NCI-H1694 (cell line): ENCODE results near the gene TDRD10.
A peak's percentile ranks its signal among the peaks of the same experiment; 100 is the strongest.
"Not testable (repeated sequence)": the region's sequence is repeated elsewhere in the genome, so short reads cannot be mapped to it uniquely, and the experiment has no call there.

Experiments used
- DNase-seq: peaks from one replicate; lab custom pipeline; 2025; lab: John Stamatoyannopoulos, UW

The TDRD10 gene

DNA sequence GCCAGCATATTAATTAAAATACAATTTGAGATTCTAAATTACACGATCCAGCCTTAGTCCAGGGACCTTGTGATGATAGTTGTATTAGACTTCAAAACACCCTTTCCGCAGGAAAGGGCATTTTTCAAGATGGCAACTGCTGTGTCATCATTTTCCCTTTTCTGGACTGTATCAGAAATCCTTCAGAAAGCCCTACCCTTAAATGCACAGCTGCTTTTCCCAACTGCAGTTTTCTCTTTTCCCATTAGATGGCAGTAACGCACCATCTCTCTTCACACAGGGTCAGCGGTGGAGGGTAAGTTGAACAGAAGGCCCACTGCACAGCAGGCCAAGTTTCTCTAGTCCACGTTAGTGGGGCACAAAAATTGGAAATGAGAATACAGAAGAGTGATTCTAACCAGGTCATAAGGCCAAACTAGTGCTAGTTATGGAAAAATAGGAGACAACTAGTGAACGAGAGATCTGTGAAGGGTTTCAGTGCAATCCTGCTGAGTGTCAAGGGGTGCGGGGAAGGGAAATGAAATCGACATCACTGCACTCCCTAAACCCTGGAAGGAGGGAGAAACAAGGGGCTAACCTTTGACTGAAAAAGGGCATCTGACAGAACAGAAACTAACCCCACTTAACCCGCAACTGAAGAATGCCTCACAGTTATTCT, 22.1 kb upstream of the TDRD10 start:
- DNase-seq, result peak; percentile 99

DNA sequence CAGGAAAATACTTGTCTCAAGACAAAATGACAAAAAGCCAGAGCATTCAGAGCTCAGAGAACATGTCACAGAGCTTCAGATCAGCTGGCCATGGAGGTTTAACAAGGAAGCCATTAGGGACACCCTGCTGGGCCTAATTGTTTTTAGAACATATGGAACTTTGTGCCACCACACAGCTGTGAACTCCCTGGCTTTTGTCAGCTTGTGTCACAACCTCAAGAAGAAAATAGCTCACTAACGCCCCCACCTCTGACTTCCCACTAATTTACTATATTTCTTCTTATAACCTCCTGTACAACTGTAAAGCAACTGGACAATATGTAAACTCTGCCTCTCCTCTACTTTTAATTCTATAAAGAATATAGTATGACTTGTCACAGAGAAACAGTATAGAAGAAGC, 21.0 kb upstream of the TDRD10 start:
- peak; percentile 99 for DNase-seq

DNA sequence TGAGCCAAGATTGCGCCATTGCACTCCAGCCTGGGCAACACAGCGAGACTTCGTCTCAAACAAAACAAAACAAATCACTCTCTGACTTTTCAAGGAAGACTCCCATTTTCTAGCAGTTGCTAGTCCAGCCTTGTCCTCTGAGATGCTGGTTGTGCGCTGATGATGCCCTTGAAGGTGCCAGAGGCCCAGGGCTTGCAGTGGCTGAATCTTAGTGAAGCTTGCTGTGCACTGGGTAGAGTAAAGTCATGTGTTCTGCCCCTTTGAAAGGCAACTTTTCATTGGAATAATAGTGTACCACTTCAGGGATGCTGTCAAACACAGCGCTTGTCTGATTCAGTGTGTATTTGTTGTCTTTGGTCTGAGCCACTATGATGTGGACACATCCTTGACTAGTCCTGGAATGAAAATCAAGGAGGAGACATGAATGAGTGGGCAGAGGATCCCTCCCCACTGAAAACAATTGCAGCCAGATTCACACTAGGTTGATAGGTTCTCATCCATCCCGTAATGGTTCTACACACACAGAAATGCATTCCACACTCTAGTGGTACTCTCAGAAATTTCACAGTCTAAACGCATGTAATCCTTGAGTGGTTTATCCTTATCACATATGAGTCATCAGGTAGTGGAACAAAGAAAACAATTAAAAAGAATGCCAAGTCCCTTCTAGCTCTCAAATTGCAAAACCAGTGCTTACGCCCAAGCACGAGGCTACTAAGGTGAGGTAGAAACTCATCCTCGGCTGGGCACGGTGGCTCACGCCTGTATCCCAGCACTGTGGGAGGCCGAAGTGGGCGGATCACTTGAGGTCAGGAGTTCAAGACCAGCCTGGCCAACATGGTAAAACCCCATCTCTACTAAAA, 17.8 kb upstream of the TDRD10 start:
- DNase-seq, result no peak

DNA sequence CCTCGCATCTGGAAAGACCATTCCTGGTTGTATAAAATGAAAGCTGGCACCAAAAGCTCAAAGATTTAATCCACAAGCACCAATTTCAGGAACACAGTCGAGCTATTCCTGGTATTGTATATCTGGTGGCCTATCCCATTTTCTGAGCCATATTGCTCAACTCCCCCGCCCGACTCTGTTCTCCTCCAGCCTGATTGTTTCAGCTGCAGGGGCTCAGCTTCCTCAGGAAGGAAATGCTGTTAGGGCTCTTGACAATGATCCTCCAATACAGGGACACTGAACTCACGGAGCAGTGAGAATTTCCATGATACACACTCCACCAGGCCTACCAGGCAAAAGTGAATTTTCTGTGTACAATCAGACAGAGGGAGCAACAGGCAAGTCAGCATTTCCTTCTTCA, 16.9 kb upstream of the TDRD10 start:
- DNase-seq, result no peak

DNA sequence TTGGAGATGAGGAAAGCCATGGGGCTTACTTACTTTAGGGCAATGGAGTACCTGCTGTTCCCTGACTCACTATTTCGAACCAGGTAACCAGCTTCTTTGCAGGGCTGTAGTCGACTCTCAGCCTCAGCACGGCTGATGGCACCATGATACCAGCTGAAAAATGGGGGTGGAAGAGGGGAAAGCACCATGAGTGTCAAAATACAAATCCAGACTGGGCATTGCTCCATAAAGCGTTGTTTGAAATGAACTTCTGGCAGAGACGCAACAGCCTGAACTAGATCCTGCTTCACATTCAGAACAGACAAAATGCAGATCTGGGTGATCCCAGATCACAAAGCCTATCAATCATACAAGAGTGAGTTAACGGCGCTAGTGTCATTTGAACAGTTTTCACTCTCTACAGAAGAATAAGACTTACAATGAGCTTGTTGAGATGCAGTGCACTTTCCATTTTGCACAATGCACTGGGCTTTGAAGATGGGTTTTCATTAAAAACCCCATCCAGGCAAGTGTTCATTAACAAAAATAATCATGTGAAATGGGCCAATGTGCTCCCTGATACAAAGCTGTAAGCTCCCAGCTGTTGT, 16.0 kb upstream of the TDRD10 start:
- peak; percentile 31 for DNase-seq

DNA sequence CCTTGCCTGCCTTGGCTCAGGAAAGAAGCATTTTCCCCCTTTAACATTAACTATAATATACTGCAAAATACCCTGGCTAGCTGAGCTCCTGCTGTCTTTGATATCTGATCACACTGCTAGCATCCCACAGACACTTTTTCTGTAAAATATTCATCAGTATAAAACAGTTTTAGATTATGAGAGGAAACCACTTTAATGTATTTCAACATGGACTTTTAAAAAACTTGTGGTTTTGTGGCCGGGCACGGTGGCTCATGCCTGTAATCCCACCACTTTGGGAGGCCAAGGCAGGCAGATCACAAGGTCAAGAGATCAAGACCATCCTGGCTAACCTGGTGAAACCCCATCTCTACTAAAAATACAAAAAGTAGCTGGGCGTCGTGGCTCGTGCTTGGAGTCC, 15.3 kb upstream of the TDRD10 start:
- not testable (repeated sequence) for DNase-seq

DNA sequence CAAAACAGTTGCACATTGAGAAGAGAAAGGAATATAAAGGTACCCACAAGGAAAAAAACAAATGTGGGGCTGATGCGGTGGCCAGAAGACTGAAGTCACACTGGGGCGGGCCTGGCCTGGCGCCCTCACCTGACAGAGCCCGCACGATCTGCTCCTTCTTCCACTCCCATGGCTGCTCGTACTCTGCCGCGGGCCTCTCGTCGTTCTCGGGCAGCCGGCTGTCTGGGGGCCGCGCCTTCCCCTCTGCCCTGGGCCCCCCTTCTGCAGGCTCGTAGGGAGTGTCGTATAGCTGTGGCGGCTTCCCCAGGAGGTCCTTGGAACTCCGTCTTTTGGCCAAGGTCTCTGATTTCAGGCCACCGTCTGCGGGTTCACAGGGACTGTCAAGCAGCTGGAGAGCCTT, 13.1 kb upstream of the TDRD10 start:
- no peak for DNase-seq

DNA sequence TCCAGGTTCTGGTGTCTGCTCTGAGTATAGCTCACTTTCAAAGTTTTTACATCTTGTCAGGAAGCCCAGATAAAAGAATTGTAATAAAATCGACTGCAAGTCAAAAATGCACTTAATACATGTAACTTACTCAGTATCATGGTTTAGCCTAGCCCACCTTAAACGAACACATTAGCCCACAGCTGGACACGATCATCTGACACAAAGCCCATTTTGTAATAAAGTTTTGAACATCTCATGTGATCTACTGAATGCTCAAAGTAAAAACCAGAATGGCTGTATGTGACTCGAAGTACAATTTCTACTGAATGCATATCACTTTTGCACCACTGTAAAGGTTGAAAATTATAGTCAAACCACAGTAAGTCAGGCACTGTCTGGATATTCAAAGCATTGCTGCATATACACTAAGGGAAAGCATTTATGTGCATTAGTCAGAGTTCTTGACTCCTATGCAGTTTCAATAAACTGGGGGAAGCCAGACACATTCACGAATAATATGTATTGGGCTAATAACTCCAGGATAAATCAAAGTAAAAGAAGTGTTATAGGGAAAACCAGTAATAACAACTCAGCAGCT, 12.2 kb upstream of the TDRD10 start:
- DNase-seq, result no peak

DNA sequence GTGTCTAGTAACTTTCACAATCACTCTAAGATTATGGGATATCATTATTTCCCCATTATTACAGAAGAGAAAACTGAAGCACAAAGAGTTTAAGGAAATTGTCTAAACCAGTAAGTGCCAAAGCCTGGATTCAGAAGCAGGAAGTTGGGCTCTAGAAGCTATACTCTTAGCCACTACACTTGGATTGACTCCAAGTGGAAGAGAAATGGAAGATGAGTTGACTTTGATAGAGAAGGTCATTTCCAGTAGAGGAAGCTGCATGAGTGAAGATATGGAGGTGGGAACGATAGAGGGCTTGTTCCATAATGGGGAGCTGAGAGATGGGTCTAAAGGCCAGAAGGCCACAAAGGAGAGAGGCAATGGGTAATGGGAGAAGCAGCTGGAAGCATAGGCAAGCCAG, 11.7 kb upstream of the TDRD10 start:
- no peak for DNase-seq

DNA sequence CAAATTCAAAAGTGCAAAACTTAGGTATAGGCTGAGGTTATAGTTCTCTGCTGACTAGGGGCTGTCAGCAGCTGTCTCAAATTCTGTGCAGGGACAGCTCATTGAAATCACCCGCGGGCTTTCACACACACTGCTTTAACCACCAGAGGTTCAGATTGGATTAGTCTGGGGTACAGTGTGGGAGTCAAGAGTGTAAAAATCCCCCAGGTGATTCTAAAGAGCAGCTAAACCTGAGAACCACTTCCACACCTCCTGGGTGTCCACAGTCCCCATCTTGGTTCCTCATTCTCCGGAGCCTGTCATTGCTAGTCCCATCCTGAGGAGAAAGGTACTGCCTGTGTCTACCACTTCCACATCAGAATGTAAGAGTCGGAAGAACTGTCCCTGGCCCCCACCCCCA, 9.9 kb upstream of the TDRD10 start:
- DNase-seq, result no peak

DNA sequence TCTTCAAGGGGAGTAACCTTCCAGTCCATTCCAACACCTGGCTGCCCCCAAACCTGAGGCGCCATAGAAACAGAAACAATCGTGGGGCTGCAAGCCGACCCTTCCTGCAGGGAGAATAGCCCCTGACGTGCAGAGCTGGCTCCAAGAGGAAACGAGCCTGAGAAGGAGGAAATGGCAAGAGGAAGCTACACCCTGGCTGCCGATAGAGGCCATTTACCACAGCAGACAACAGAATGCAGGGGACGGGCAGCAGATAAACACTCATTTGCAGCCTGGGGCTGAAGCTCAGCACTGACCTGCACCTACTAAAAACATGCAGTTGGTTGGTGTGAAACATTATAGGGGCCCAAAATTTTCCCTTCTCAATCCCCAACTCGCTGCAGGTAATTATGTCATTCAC, 8.7 kb upstream of the TDRD10 start:
- no peak for DNase-seq

DNA sequence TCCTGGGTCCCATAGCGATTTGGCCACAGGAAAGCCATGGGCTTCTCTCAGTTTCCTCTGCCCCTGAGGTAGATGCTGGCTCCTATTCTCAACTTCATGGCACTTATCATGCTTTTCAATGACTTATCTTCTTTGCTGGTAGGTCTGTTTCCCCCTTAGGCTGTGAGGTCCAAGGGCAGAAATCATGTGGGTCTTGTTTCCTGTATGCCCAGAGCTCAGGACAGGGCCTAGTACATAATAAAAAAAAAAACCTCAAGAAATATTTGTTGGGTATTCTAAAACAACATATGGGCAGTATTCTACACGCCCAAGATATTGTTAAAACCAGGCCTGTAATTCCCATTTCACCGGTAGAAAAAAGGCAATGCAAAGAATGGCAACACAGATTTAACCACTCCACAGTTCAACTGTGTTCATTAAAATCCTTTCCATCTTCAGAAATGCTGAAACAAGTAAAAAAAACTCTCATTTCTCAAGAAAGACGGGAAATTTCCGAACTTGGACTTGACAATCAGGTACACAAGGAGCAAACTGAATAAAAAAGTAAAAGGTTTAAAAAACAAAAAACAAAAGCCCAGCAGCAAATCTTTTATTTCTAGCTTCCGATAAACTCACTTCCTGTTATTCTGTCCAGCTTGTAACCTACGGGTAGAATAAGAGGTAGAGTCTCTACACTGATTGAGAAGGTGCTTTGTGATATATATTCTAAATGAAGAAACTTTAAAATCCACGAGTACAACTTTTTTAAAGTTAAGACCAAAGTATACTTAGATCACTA, 6.3 kb upstream of the TDRD10 start:
- no peak for DNase-seq

DNA sequence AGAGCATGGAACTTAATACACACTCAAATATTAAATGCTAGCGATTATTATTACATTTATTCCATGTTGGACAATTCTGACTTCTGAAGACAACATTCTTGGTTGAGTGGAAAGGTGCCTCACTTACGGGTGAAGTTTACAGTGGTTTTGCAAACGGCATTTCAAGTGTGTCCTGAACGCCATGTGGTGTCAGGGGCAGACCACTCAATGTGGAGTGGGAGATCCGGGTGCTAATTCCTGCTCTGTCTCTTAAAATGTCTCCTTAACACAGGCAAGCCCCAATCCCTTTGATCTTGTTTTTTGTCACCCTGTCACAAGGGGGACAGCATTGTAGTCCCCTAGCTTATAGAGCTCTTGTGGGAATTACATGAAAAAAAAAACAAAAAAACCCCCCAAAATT, 5.6 kb upstream of the TDRD10 start:
- DNase-seq, result no peak

DNA sequence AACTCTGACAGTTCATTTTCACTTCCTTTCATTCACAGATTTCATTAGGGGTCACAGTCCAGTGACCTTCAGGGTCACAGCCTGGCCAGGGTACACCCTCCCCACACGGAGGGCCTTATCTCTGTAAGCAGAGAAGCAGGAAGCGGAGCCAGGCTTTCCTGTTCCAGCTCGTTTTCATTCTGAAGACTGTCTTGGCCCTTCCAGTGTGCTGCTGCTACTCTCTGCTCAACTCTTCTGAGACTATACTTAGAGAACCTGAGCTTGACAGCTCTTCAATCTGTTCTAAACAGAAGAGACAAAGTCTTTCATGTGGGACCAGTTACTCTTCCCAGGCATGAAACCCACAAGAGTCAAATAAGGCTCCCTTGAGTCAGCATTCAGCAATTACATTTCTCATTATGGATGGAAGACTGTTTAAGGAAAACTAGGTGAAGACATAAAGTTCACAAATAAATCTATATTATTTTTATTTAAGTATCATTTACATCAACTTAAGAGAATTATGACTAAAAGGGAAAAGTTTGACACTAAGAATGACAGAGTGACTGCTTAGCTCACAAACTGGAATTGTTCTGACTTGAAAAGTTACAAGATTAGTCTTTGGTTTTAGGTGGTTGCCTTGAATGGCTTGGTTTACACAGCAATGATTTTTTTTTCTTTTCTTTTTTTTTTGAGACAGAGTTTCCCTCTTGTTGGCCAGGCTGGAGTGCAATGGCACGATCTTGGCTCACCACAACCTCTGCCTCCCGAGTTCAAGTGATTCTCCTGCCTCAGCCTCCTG, 4.8 kb upstream of the TDRD10 start:
- DNase-seq, result no peak

DNA sequence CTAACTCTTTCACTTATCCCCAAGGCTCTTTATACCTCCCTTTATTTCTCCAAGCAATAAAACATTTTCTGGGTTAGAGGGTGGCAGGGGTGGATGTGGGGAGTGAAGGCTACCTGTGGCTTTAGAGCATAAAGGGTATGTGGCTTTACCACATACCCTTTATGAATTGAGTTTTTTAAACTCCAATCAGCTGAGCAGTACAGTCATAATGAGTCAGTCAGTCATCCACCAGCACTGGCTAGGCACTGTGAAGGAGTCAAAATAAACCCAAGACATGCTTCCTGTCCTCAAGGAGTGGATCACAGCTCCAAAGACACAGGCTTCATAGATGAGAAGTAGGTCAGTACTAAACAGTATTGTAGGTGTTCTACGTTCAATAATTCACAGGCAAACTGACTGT, 2.6 kb upstream of the TDRD10 start:
- DNase-seq, result no peak

DNA sequence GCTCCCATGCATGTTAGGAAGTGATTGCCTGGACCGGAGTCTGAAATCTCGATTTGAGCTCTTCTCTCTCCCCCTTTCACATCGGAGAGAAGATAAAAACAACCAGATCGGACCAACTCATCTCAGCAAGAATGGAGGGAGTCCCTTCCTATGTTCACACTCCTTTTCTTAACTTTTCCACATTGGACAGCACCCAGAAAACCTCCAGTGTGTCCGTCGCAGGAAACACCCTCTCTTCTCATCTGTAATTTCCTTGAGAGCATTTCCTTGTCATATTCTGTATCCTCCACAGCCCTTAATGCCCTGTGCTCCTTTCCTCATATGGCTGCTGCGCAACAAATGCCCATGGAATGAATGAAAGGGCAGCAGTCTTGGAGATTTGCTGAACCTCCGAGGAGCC, 1.5 kb upstream of the TDRD10 start:
- DNase-seq, result no peak

DNA sequence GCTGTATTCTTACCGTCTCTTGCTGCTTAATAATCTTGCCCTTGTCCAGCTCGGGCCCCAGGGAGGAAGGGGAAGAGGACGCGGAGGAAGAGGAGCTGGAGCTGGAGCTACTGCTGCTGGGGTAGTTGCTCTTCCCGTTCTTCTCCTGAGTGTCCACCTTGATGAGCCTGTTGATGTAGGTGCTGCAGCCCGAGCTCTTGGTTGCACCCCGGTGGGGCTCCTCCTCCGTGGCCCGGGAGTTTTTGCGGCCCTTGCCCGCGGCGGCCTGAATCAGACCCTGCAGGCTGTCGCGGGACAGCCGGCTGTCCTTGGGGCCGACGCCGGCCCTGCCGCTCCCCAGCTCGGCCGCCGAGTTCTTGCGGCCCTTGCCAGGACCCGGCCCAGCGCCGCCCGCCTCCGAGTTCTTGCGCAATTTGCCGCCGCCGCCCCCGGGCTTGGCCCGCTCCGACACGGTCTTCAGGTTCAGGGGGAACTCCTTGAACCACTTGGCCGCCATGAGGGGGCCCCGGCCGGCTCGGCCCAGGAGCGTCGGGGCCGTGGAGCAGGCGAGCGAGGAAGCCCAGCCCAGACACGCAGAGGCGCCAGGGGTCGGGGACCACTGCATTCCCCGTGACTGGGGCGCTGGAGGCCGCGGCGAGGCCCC, 475 bp upstream of the TDRD10 start:
- DNase-seq, result no peak

DNA sequence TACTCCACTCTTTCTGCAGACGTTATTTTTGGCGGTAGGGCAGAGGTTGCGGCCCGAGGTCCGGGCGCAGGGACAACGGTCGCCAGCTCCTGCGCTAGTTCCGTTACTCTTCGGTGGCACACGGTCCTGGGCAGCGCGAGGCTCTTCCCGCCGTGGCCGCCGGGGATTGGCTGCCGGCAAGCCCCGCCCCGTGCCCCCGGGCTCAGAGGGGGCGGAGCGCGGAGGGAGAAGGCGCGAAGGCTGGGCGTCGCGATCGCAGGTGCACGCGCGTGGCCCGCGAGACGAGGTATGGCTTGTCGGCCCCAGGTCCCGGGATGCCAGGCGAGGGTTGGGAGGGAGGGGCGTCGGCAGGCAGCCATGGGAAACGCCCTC, 711 bp downstream of the TDRD10 start:
- DNase-seq, result no peak

DNA sequence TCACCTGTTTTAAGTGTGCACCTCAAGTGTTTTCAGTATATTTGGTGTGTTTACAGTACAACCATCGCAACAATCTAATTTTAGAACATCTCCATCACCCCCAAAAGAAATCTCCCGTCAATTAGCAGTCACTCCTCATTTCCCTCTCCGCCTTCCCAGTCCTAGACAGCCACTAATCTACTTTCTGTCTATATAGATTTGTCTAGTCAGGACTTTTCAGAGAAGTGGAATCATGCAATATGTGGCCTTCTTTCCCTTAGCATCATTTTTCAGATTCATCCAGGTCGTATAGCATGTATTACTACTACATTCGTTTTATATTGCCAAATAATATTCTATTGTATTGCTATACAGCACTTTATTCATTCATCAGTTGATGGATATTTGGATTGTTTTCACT, 1.9 kb downstream of the TDRD10 start:
- DNase-seq, result no peak

DNA sequence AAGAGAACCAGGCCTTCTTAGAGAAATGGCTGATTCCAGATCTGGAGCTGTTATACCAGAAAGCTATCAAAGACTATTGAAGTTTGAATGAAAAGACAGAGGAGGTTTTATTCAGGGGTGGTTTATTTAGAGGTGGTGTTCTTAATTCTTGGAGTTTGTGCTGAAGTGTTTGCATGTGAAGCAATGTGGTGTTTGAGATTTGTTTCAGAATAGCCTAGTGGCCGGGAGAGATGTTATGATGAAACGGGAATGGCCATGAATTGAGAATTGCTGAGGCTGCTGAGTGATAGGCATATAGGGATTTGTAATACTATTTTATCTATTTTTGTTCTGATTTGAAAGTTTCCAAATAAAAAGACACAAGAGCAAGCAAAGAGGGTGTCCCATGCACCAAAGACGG, 10.7 kb downstream of the TDRD10 start:
- no peak for DNase-seq

DNA sequence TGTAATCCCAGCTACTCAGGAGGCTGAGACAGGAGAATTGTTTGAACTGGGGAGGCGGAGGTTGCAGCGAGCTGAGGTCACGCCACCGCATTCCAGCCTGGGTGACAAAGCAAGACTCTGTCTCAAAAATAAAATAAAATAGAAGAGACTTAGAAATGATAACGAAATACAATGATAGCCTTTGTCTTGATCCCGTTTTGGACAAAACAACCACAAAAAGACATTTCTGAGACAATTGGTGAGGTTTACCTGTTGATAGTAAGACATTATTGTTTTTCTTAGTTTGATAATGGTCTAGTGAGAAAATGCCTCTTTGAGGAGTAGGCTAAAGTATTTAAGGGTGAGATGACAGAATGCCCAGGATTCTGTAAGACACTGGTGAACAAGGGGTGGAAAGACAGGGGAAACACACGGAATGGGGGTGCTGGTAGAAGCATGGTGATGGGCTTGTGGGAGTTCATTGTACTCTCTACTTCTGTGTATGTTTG, 12.1 kb downstream of the TDRD10 start:
- no peak for DNase-seq
